WTC11 (cell line): Measurements from ENCODE around the gene VARS1. TPM values are rescaled to one million over a fixed set of nuclear protein-coding genes. Genes with fewer than 3 reads are reported as not detected.
A peak's percentile ranks its signal among the peaks of the same experiment; 100 is the strongest.

Experiments
- ELF4 ChIP-seq: sonication (generic); formaldehyde crosslinking; IDR thresholded peaks from 2 replicates; pipeline ENCODE4 v1.8.1; 2022; ENCODE audit warnings: low read depth, mild to moderate bottlenecking, moderate library complexity, missing genetic modification reagents
- FOXK1 ChIP-seq: sonication (generic); formaldehyde crosslinking; IDR thresholded peaks from 2 replicates; pipeline ENCODE4 v1.8.0; 2022; ENCODE audit warnings: mild to moderate bottlenecking, moderate library complexity, missing genetic modification reagents
- KAT7 ChIP-seq: sonication (generic); formaldehyde crosslinking; IDR thresholded peaks from 2 replicates; pipeline ENCODE4 v1.8.1; 2023; ENCODE audit warnings: missing genetic modification reagents, mild to moderate bottlenecking, borderline replicate concordance
- NR1H2 ChIP-seq: sonication (generic); formaldehyde crosslinking; IDR thresholded peaks from 2 replicates; pipeline ENCODE4 v1.9.0; 2021; ENCODE audit warnings: mild to moderate bottlenecking, moderate library complexity, missing genetic modification reagents
- NR2C2 ChIP-seq: sonication (generic); formaldehyde crosslinking; IDR thresholded peaks from 2 replicates; pipeline ENCODE4 v1.8.0; 2022; ENCODE audit warnings: mild to moderate bottlenecking, missing genetic modification reagents
- NR3C1 ChIP-seq: sonication (generic); formaldehyde crosslinking; conservative IDR thresholded peaks from 2 replicates; pipeline ENCODE4 v1.8.1; 2023; ENCODE audit warnings: low read depth, mild to moderate bottlenecking, missing genetic modification reagents
- RELA ChIP-seq: sonication (generic); formaldehyde crosslinking; IDR thresholded peaks from 2 replicates; pipeline ENCODE4 v1.8.1; 2022; ENCODE audit warnings: missing genetic modification reagents, mild to moderate bottlenecking, borderline replicate concordance
- SP1 ChIP-seq: sonication (generic); formaldehyde crosslinking; conservative IDR thresholded peaks from 2 replicates; pipeline ENCODE4 v1.8.1; 2022; ENCODE audit warnings: missing genetic modification reagents
- TCF7 ChIP-seq: sonication (generic); formaldehyde crosslinking; IDR thresholded peaks from 2 replicates; pipeline ENCODE4 v1.8.0; 2022; ENCODE audit warnings: mild to moderate bottlenecking, low read depth, missing genetic modification reagents, moderate library complexity
- TP53 ChIP-seq: sonication (generic); formaldehyde crosslinking; IDR thresholded peaks from 2 replicates; pipeline ENCODE4 v1.8.1; 2023; ENCODE audit warnings: mild to moderate bottlenecking, missing genetic modification reagents
- ZNF219 ChIP-seq: sonication (generic); formaldehyde crosslinking; IDR thresholded peaks from 2 replicates; pipeline ENCODE4 v1.8.0; 2023; ENCODE audit warnings: missing genetic modification reagents, mild to moderate bottlenecking, borderline replicate concordance
- ZNF396 ChIP-seq: fragments of 250-450 bp; sonication (Bioruptor Pico); IDR thresholded peaks from 2 replicates; pipeline ENCODE4 v1.8.0; 2021; ENCODE audit warnings: mild to moderate bottlenecking, moderate library complexity, borderline replicate concordance
- ZNF416 ChIP-seq: fragments of 250-450 bp; sonication (Bioruptor Pico); IDR thresholded peaks from 2 replicates; pipeline ENCODE4 v1.9.0; 2021; ENCODE audit warnings: mild to moderate bottlenecking, inconsistent platforms
- total RNA-seq: library from RNA; stranded (reverse); gene quantifications from 3 replicates; pipeline ENCODE4 v1.2.3, GENCODE V29; 2021
- TF ChIP-seq, protein P1 (sequence below): sonication (generic); formaldehyde crosslinking; conservative IDR thresholded peaks from 2 replicates; pipeline ENCODE4 v1.8.1; 2023; ENCODE audit warnings: mild to moderate bottlenecking, low read depth, missing genetic modification reagents, moderate library complexity
- TF ChIP-seq, protein P2 (sequence below): sonication (generic); formaldehyde crosslinking; IDR thresholded peaks from 2 replicates; pipeline ENCODE4 v1.8.1; 2023; ENCODE audit warnings: mild to moderate bottlenecking, missing genetic modification reagents
- TF ChIP-seq, protein P3 (sequence below): fragments of 250-450 bp; sonication (Bioruptor Pico); IDR thresholded peaks from 2 replicates; pipeline ENCODE4 v2.1.2; 2022; ENCODE audit warnings: mild to moderate bottlenecking, moderate library complexity
- TF ChIP-seq, protein P4 (sequence below): sonication (generic); formaldehyde crosslinking; IDR thresholded peaks from 2 replicates; pipeline ENCODE4 v1.8.1; 2023; ENCODE audit warnings: mild to moderate bottlenecking, missing genetic modification reagents
- TF ChIP-seq, protein P5 (sequence below): sonication (generic); formaldehyde crosslinking; IDR thresholded peaks from 2 replicates; pipeline ENCODE4 v1.8.0; 2022; ENCODE audit warnings: mild to moderate bottlenecking, missing genetic modification reagents

The VARS1 gene
- total RNA-seq, 1 experiment from 2014 or later, result 177 TPM

DNA sequence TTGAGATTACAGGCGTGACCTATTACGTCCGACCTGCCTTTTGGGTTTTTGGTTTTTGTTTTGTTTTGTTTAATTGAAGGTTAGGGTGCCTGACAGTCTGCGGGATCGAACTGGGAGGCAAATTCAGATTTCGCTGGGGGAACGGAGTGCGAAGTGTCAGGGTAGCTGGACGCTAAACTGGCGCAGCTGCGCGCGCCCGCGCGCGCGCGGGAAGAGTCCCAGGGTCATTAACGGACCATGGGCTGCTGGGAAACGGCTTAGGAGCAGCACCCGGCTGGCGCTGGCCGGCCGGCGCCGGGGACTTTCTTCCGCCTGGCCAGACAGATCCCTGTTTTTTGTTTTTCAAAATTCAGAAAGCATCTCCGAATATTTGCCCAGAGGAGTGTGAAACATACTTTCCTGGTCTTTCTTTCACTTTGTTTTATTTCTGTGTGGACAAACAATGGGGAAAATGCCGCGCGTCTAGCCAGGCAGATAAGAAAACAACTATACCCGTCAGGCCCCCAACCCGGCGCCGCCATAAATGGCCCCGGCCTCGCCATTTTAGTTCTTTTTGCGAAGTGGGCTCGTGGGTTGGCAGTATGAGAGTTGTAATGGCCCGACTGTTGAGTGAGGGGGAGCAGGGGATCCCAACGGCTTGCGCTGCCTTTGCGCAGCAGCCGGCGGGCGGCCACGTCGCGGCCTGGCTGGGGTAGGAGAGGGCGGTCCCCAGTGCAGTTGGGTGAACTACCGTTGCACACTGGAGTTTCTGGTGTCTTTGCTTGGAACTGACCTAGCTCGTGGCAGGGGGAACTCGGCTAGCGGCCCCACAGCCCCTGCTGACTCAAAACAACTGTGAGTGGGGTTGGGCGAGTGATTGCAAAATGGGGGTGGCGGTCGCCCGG is 39.1 kb upstream of the VARS1 start (continued):
- TF ChIP-seq, protein P1, sequence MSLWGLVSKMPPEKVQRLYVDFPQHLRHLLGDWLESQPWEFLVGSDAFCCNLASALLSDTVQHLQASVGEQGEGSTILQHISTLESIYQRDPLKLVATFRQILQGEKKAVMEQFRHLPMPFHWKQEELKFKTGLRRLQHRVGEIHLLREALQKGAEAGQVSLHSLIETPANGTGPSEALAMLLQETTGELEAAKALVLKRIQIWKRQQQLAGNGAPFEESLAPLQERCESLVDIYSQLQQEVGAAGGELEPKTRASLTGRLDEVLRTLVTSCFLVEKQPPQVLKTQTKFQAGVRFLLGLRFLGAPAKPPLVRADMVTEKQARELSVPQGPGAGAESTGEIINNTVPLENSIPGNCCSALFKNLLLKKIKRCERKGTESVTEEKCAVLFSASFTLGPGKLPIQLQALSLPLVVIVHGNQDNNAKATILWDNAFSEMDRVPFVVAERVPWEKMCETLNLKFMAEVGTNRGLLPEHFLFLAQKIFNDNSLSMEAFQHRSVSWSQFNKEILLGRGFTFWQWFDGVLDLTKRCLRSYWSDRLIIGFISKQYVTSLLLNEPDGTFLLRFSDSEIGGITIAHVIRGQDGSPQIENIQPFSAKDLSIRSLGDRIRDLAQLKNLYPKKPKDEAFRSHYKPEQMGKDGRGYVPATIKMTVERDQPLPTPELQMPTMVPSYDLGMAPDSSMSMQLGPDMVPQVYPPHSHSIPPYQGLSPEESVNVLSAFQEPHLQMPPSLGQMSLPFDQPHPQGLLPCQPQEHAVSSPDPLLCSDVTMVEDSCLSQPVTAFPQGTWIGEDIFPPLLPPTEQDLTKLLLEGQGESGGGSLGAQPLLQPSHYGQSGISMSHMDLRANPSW (CRISPR knock-in tag), result no peak
- TF ChIP-seq NR2C2, result no peak
- TF ChIP-seq ZNF219 (CRISPR knock-in tag), result no peak; the same call in 1 of the 2 replicates
- TF ChIP-seq NR1H2 (CRISPR knock-in tag), result 0 out of 2 replicates have a peak, but pooled peaks have one; percentile 9
- TF ChIP-seq TCF7 (CRISPR knock-in tag), result no peak
- peak; percentile 71; the same call in 1 of the 2 replicates for TF ChIP-seq ZNF416
- TF ChIP-seq KAT7 (CRISPR knock-in tag), result peak; percentile 43; the same call in 1 of the 2 replicates
- TF ChIP-seq TP53 (CRISPR knock-in tag), result no peak
- TF ChIP-seq ZNF396 (CRISPR knock-in tag), result no peak
- TF ChIP-seq, protein P2, sequence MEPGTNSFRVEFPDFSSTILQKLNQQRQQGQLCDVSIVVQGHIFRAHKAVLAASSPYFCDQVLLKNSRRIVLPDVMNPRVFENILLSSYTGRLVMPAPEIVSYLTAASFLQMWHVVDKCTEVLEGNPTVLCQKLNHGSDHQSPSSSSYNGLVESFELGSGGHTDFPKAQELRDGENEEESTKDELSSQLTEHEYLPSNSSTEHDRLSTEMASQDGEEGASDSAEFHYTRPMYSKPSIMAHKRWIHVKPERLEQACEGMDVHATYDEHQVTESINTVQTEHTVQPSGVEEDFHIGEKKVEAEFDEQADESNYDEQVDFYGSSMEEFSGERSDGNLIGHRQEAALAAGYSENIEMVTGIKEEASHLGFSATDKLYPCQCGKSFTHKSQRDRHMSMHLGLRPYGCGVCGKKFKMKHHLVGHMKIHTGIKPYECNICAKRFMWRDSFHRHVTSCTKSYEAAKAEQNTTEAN (CRISPR knock-in tag), result 0 out of 2 replicates have a peak, but pooled peaks have one; percentile 51
- TF ChIP-seq, protein P3, sequence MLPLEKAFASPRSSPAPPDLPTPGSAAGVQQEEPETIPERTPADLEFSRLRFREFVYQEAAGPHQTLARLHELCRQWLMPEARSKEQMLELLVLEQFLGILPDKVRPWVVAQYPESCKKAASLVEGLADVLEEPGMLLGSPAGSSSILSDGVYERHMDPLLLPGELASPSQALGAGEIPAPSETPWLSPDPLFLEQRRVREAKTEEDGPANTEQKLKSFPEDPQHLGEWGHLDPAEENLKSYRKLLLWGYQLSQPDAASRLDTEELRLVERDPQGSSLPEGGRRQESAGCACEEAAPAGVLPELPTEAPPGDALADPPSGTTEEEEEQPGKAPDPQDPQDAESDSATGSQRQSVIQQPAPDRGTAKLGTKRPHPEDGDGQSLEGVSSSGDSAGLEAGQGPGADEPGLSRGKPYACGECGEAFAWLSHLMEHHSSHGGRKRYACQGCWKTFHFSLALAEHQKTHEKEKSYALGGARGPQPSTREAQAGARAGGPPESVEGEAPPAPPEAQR (CRISPR knock-in tag), result no peak
- TF ChIP-seq RELA (CRISPR knock-in tag), result no peak
- TF ChIP-seq NR3C1 (CRISPR knock-in tag), result no peak
- TF ChIP-seq, protein P4, sequence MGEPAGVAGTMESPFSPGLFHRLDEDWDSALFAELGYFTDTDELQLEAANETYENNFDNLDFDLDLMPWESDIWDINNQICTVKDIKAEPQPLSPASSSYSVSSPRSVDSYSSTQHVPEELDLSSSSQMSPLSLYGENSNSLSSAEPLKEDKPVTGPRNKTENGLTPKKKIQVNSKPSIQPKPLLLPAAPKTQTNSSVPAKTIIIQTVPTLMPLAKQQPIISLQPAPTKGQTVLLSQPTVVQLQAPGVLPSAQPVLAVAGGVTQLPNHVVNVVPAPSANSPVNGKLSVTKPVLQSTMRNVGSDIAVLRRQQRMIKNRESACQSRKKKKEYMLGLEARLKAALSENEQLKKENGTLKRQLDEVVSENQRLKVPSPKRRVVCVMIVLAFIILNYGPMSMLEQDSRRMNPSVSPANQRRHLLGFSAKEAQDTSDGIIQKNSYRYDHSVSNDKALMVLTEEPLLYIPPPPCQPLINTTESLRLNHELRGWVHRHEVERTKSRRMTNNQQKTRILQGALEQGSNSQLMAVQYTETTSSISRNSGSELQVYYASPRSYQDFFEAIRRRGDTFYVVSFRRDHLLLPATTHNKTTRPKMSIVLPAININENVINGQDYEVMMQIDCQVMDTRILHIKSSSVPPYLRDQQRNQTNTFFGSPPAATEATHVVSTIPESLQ, result no peak
- no peak; the same call in 1 of the 2 replicates for TF ChIP-seq SP1
- no peak; the same call in 1 of the 2 replicates for TF ChIP-seq FOXK1 (CRISPR knock-in tag)
- TF ChIP-seq, protein P5, sequence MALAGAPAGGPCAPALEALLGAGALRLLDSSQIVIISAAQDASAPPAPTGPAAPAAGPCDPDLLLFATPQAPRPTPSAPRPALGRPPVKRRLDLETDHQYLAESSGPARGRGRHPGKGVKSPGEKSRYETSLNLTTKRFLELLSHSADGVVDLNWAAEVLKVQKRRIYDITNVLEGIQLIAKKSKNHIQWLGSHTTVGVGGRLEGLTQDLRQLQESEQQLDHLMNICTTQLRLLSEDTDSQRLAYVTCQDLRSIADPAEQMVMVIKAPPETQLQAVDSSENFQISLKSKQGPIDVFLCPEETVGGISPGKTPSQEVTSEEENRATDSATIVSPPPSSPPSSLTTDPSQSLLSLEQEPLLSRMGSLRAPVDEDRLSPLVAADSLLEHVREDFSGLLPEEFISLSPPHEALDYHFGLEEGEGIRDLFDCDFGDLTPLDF (CRISPR knock-in tag), result peak; percentile 49; the same call in 1 of the 2 replicates
- no peak for TF ChIP-seq ELF4 (CRISPR knock-in tag)
- TF ChIP-seq, all 79 proteins: peak for 23
